Measurements from ENCODE around the gene HSD17B10. TPM values are rescaled to one million over a fixed set of nuclear protein-coding genes. Genes with fewer than 3 reads are reported as not detected.

HSD17B10 gene
- total and polyA plus RNA-seq, 2 experiments from 2014 or later: 78.9 to 121 TPM

DNA sequence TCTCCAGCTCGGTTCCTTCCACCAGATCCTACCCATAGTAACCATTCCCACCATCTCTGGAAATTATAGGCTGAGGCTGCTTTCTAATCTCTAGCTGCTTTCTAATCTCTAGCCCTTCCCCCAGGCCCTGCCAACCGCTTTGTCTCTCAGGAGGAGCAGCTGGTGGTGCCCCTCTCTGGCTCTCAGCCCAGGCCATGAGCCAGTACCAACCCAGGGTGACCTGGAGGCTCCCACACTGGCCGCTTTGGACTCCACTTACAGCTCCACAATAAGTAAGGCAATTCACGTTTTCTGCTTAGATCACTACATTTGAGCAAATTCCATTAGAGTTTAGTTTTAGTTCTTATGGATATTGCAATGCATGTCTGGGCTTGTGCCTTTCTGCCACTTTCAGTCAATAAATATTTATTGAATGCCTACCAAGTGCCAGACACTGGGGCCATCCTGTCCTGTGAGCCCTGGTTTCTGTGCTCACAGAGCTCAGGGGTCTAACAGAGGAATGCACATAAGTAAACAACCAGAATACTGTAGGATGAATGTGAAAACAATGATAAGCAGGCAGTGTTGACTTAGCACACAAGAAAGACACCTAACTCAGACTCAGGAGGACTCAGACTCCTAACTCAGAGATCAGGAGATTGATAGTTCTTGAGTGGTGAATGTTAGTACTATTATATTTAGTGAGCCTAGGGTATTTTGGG is 50.6 kb downstream of the HSD17B10 start:
- H3K27ac Mint-ChIP-seq: no peak overlapping the region; the same call in 1 of the 2 replicates
- Histone ChIP-seq H3K27me3 (ENCODE audit: insufficient read depth) (no peaks in the 10 kb centered on the region), H3K4me2 (no peak overlapping the region), H4K20me1 (replicated peaks; ENCODE audit: insufficient read depth) (no peaks in the 10 kb centered on the region; the same call in 1 of the 2 replicates), H3K79me2 (replicated peaks; ENCODE audit: insufficient read depth) (no peaks in the 10 kb centered on the region), H3K4me3 (no peak overlapping the region), H3K4me1 (ENCODE audit: insufficient read depth) (no peaks in the 10 kb centered on the region), H3F3A (replicated peaks; ENCODE audit: low read depth) (no peaks in the 10 kb centered on the region), H3K27ac (ENCODE audit: low read depth) (no peak overlapping the region), H3K9me2 (ENCODE audit: insufficient read depth) (no peaks in the 10 kb centered on the region), H3K36me3 (ENCODE audit: insufficient read depth) (no peaks in the 10 kb centered on the region; the same call in 1 of the 2 replicates), H2AFZ (no peak overlapping the region)
- no peak for ATAC-seq
- no peaks in the 10 kb centered on the region for H3K27me3 Mint-ChIP-seq (ENCODE audit: insufficient read depth, low read depth, poor library complexity)
- TF ChIP-seq, protein P1, sequence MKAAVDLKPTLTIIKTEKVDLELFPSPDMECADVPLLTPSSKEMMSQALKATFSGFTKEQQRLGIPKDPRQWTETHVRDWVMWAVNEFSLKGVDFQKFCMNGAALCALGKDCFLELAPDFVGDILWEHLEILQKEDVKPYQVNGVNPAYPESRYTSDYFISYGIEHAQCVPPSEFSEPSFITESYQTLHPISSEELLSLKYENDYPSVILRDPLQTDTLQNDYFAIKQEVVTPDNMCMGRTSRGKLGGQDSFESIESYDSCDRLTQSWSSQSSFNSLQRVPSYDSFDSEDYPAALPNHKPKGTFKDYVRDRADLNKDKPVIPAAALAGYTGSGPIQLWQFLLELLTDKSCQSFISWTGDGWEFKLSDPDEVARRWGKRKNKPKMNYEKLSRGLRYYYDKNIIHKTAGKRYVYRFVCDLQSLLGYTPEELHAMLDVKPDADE (IDR thresholded peaks at IDR 0.05): no peak
- TF ChIP-seq NANOG (IDR thresholded peaks at IDR 0.05; ENCODE audit: borderline replicate concordance): no peak
- H3K9me3 Mint-ChIP-seq: no peaks in the 10 kb centered on the region
- DNase-seq (ENCODE audit: low spot score): no peak
- no peak overlapping the region for H3K4me3 Mint-ChIP-seq
- H3K4me1 Mint-ChIP-seq: no peaks in the 10 kb centered on the region
- H3K36me3 Mint-ChIP-seq (ENCODE audit: low read depth): peaks cover 57% of the 10 kb centered on the region

Small RNAs within 50 kb of the gene (microRNA-seq; reads per million reads assigned to microRNA genes)
- gene MIR6857: not detected

Small RNAs within 50 kb of the gene (small RNA-seq; reads per million reads assigned to genes)
- gene MIR6857 (ENCODE audit: low replicate concordance): not detected
- not detected for gene VTRNA3-1P (ENCODE audit: low replicate concordance)

Other genes starting within 250 kb of the HSD17B10 start
- 139 and 173 TPM in 2 replicates for gene KDM5C, start 209.2 kb downstream of the HSD17B10 start, total RNA-seq (2014; rRNA removed; shearing (Covaris generic))
- gene KDM5C, start 209.2 kb downstream of the HSD17B10 start, polyA plus RNA-seq (2016; fragmentation: Nextera tagmentation; extraction: Ambion mirVana): 18.3 and 20.3 TPM in 2 replicates
- gene IQSEC2, start 152.8 kb downstream of the HSD17B10 start, total RNA-seq (2014; rRNA removed; shearing (Covaris generic)): 81.6 and 92.2 TPM in 2 replicates
- gene IQSEC2, start 152.8 kb downstream of the HSD17B10 start, polyA plus RNA-seq (2016; fragmentation: Nextera tagmentation; extraction: Ambion mirVana): 10.7 and 12.3 TPM in 2 replicates
- 43.5 and 63.3 TPM in 2 replicates for gene SMC1A, start 11.7 kb downstream of the HSD17B10 start, total RNA-seq (2014; rRNA removed; shearing (Covaris generic))
- 59.0 and 69.0 TPM in 2 replicates for gene SMC1A, start 11.7 kb downstream of the HSD17B10 start, polyA plus RNA-seq (2016; fragmentation: Nextera tagmentation; extraction: Ambion mirVana)
- gene RIBC1, start 11.5 kb downstream of the HSD17B10 start, total RNA-seq (2014; rRNA removed; shearing (Covaris generic)): 0.39 and 0.45 TPM in 2 replicates
- gene RIBC1, start 11.5 kb downstream of the HSD17B10 start, polyA plus RNA-seq (2016; fragmentation: Nextera tagmentation; extraction: Ambion mirVana): 0.37 and 0.55 TPM in 2 replicates

All from GM23338 (cell line).